Skeletal muscle satellite cell (primary cell): ENCODE data around the gene WDR38. TPM values are rescaled to one million over a fixed set of nuclear protein-coding genes. Genes with fewer than 3 reads are reported as not detected.

Source experiments
- H3K27me3 ChIP-seq: 2 replicates; pipeline ENCODE4 v1.7.0; 2013; ENCODE audit warnings: low read length; ENCODE audit not compliant: control insufficient read depth, insufficient read depth
- H3K36me3 ChIP-seq: 2 replicates; pipeline ENCODE4 v1.7.0; 2013; ENCODE audit warnings: mild to moderate bottlenecking, control low read depth, low read length; ENCODE audit not compliant: insufficient read depth
- H3K4me1 ChIP-seq: 2 replicates; pipeline ENCODE4 v1.7.0; 2013; ENCODE audit warnings: low read length; ENCODE audit not compliant: control insufficient read depth, insufficient read depth
- H3K4me2 ChIP-seq: 2 replicates; pipeline ENCODE4 v1.7.0; 2013; ENCODE audit warnings: mild to moderate bottlenecking, low read length
- H3K4me3 ChIP-seq: 2 replicates; pipeline ENCODE4 v1.7.0; 2013; ENCODE audit warnings: low read length
- H3K9ac ChIP-seq: 2 replicates; pipeline ENCODE4 v1.7.0; 2013; ENCODE audit warnings: mild to moderate bottlenecking, low read depth, low read length, moderate library complexity
- H3K9me3 ChIP-seq: replicated peaks from 2 replicates; pipeline ENCODE4 v1.7.0; 2013; ENCODE audit warnings: mild to moderate bottlenecking, control low read depth, low read length
- small RNA-seq: library from RNA; depleted of rRNA; stranded (forward); fragments of <200 nt; gene quantifications from one replicate; pipeline ENCODE3, GENCODE V24; 2012

Gene WDR38

DNA sequence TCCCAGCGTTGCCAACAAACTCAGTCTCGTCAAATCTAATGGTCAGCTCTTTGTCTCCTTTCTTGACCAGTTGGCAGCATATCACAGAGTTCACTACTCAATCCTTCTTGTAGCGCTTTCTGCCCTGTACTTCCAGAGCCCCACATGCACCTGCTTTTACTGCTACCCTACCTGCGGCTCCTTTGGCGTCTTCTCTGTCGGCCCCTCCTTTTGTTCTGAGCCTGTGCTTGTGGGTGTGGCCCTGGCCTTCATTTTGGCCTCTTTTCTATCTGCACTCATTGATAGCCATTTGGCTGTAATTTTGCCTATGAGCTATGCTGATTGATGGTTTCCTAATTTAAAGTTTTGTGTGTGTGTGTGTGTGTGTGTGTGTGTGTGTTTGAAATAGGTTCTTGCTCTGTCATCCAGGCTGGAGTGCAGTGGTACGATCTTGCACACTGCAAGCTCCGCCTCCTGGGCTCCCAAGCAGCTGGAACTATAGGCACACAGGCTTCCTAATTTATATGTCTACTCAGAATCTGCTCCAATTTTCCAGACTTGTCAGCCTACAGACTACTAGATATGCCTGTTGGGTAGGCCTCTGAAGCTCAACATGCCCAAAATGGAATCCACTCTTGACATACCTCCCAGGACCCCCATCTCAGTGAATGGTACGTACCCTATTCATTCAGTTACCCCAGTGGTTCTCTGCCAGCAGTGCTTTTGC lies 40.9 kb downstream of the WDR38 start:
- H3K4me1 ChIP-seq, result no peaks in the 10 kb centered on the region
- no peak overlapping the region for H3K4me2 ChIP-seq
- peaks cover 41% of the 10 kb centered on the region for H3K36me3 ChIP-seq
- no peak overlapping the region for H3K9ac ChIP-seq
- H3K9me3 ChIP-seq, result no peaks in the 10 kb centered on the region
- no peaks in the 10 kb centered on the region for H3K27me3 ChIP-seq
- H3K4me3 ChIP-seq, result no peak overlapping the region

DNA sequence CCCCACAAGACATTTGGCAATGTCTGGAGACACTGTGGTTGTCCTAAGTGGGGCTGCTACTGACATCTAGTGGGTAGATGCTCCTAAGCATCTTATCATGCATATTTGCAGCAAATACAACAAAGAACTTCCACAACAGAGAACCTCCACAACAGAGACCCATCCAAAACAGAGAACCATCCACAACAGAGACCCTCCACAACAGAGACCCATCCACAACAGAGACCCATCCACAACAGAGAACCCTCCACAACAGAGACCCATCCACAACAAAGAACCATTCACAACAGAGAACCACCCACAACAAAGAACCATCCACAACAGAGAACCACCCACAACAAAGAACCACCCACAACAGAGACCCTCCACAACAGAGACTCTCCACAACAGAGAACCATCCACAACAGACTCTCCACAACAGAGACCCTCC lies 41.5 kb downstream of the WDR38 start:
- Histone ChIP-seq H3K9ac (no peak overlapping the region), H3K4me2 (no peak overlapping the region), H3K36me3 (peaks cover 39% of the 10 kb centered on the region), H3K27me3 (no peaks in the 10 kb centered on the region), H3K4me1 (no peaks in the 10 kb centered on the region), H3K4me3 (no peak overlapping the region), H3K9me3 (no peaks in the 10 kb centered on the region)

DNA sequence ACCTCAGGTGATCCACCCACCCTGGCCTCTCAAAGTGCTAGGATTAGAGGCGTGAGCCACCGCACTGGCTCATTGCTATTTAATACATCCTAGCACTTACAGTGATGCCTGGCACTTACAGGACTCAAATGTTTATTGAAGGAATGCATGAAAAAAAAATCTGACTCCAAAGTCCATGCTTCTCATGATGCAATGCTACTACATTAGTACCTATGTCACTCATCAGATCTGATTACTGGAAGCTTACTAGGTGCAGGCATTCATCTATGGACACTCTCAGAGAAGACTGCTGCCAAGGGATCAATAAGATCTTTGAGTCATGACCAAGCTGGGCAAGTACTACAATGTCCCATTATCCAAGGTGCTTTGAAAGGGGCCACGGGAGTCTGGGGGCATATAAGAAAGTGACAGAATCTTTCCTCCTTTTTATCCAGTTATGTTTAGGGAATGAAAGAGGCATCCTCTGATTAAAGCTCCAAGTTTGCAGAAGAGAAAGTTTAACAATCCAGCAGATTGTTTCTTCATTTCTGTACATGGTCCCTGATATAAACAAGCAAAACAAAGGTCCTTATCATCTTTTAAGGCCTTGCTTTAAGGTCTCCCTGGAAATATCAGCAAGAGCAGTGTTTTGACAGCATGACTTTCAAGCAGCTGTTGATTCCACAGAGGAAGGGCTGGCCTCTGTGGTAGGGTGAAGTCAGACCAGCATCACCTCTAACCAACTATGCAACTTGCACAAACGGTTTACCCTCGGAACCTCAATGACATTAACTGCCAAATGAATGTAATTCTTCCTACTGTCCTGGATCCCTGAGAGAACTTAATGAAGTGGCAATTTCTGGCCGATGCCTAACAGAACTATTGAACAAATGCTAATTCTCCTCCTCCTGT lies 44.6 kb downstream of the WDR38 start:
- H3K4me2 ChIP-seq, result no peak overlapping the region
- H3K9me3 ChIP-seq, result no peaks in the 10 kb centered on the region
- peaks cover 9% of the 10 kb centered on the region for H3K4me1 ChIP-seq
- H3K9ac ChIP-seq, result no peak overlapping the region
- H3K4me3 ChIP-seq, result no peak overlapping the region
- H3K27me3 ChIP-seq, result no peaks in the 10 kb centered on the region
- H3K36me3 ChIP-seq, result peaks cover 32% of the 10 kb centered on the region

DNA sequence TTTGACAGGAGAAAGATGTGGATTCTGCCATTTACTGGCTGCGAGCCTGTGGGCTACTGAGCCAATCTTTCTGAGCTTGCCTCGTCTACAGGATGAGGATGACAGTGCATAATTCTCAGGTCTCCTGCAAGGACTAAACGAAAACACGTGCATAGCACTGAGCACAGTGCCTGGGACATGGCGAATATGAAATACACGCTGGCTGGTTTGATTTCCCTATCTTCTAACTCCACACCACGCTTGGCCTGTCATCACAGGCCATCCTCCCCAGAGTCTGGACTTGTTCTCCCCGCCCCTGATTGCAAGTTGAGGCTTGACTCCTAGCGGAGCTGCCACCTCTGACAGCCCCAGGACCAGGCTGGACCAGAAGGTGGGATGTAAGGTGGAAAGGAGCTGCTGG lies 46.6 kb downstream of the WDR38 start:
- no peaks in the 10 kb centered on the region for H3K9me3 ChIP-seq
- H3K4me1 ChIP-seq, result peaks cover 9% of the 10 kb centered on the region
- H3K4me3 ChIP-seq, result no peak overlapping the region
- no peaks in the 10 kb centered on the region for H3K27me3 ChIP-seq
- peaks cover 18% of the 10 kb centered on the region for H3K36me3 ChIP-seq
- no peak overlapping the region for H3K4me2 ChIP-seq
- no peak overlapping the region for H3K9ac ChIP-seq

DNA sequence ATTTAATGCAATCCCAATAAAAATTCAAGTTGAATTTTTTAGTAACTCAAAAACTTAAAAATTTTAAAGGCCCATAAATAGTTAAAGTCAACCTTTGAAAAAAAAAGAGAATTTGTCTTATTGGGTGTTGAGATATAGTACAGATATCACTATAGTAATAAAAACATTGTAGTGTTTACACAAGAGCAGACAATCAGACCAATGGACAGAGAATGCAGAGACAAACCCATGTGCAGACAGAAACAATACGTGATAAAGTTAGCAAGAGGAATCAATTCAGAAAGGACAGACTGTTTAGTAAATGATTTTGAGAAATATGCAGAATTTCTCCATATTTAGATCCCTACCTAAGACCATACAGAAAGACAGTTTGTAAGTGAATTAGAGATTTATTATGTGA lies 53.7 kb downstream of the WDR38 start:
- Histone ChIP-seq H3K4me2 (no peak overlapping the region), H3K4me1 (peaks cover 3% of the 10 kb centered on the region), H3K9ac (no peak overlapping the region), H3K4me3 (no peak overlapping the region), H3K27me3 (no peaks in the 10 kb centered on the region), H3K36me3 (peaks cover 14% of the 10 kb centered on the region), H3K9me3 (no peaks in the 10 kb centered on the region)

Small RNA genes lying within 50 kb of the gene (small RNA-seq; reads per million reads assigned to genes)
- gene RNU4-82P, result not detected
